Stimulated activated naive CD8-positive, alpha-beta T cell treated with anti-CD3 and anti-CD28 coated beads, Interleukin-15, Interleukin-2, amounts not matched to agents 100 U/mL and 50 U/mL, for 24 hours (primary cell): ENCODE data around the gene STON2.
"Not testable (repeated sequence)": the region's sequence is repeated elsewhere in the genome, so short reads cannot be mapped to it uniquely, and the experiment has no call there.

Experiments used
- ATAC-seq: fragments of 150-1000 bp; cut with Tn5 transposase; one replicate; pipeline ENCODE4 v1.10.0; 2021
- DNase-seq: peaks from one replicate; pipeline ENCODE4 v3.0.0; 2021

STON2 gene

GRCh38 chr14:81380009-81380408 is 20.1 kb downstream of the STON2 start:
- DNase-seq, ATAC-seq: not testable (repeated sequence)

GRCh38 chr14:81371802-81372201 is 28.3 kb downstream of the STON2 start:
- ATAC-seq (no peak), DNase-seq (no peak)

GRCh38 chr14:81367563-81367962 is 32.6 kb downstream of the STON2 start:
- no peak for ATAC-seq
- no peak for DNase-seq

GRCh38 chr14:81366884-81367283 is 33.2 kb downstream of the STON2 start:
- ATAC-seq, result no peak
- no peak for DNase-seq

- no peak for ATAC-seq
- DNase-seq, result no peak
These were observed 33.9 kb downstream of the STON2 start for GRCh38 chr14:81366214-81366613.

- DNase-seq (no peak), ATAC-seq (no peak)
These were observed 36.3 kb downstream of the STON2 start for GRCh38 chr14:81363746-81364378.

GRCh38 chr14:81353691-81354323 is 46.3 kb downstream of the STON2 start:
- DNase-seq, result no peak
- ATAC-seq, result no peak

GRCh38 chr14:81352413-81352812 is 47.7 kb downstream of the STON2 start:
- DNase-seq (no peak), ATAC-seq (no peak)

GRCh38 chr14:81351205-81351604 is 48.9 kb downstream of the STON2 start:
- DNase-seq, result no peak
- ATAC-seq, result no peak

- ATAC-seq, result no peak
- no peak for DNase-seq
These were observed 49.6 kb downstream of the STON2 start for GRCh38 chr14:81350344-81351130.

- no peak for ATAC-seq
These were observed 52.1 kb downstream of the STON2 start for GRCh38 chr14:81348061-81348460.

GRCh38 chr14:81345781-81346180 is 54.3 kb downstream of the STON2 start:
- DNase-seq (no peak), ATAC-seq (no peak)

More at GRCh38 chr14:81348061-81348460, 52.1 kb downstream of the STON2 start:
- no peak for DNase-seq

- ATAC-seq (no peak), DNase-seq (no peak)
These were observed 55.5 kb downstream of the STON2 start for GRCh38 chr14:81344481-81345160.

GRCh38 chr14:81343701-81344100 is 56.4 kb downstream of the STON2 start:
- ATAC-seq (no peak), DNase-seq (no peak)

- DNase-seq (no peak), ATAC-seq (no peak)
These were observed 57.1 kb downstream of the STON2 start for GRCh38 chr14:81342850-81343580.

GRCh38 chr14:81341781-81342180 is 58.3 kb downstream of the STON2 start:
- no peak for ATAC-seq
- DNase-seq, result no peak

GRCh38 chr14:81341370-81341769 is 58.8 kb downstream of the STON2 start:
- ATAC-seq (no peak), DNase-seq (no peak)

- ATAC-seq (no peak), DNase-seq (no peak)
These were observed 59.9 kb downstream of the STON2 start for GRCh38 chr14:81340201-81340600.

- ATAC-seq (no peak), DNase-seq (no peak)
These were observed 63.1 kb downstream of the STON2 start for GRCh38 chr14:81337073-81337472.

- no peak for DNase-seq
- ATAC-seq, result no peak
These were observed 64.1 kb downstream of the STON2 start for GRCh38 chr14:81336009-81336408.

GRCh38 chr14:81332725-81333124 is 67.4 kb downstream of the STON2 start:
- DNase-seq (no peak), ATAC-seq (no peak)
